ENCODE data around the gene ULK3.
A peak's percentile ranks its signal among the peaks of the same experiment; 100 is the strongest.

The ULK3 gene

DNA sequence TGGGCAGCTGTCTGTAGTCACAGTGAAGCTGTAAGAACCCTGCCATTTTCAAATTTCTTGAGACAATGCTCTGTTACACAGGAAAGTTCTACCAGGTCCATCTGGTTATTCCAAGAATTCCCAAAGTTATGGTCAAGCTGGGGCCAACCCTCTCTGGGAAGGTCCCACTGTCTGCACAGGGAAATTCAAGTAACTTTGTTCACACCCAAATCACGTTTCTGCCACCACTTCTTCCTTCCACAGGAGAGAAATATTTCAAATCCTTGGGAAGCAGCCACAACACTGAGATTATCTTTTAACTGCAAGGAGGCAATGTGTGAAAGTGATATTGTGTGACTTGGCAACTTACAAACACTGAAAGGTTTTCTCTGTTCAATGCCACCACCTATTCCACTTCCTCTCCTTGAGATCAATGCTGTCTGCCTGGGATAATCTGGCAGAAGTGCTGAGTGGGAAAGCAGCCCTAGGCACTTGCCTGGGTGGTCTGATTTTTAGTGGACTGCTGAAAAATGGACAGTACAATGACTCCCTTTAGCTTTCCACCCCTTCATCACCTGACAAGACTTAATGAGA lies 24.6 kb upstream of the ULK3 start:
- DNase-seq: no peak

GRCh38 chr15:74866090-74866489 lies 23.1 kb upstream of the ULK3 start:
- DNase-seq: no peak

- DNase-seq: no peak
These were observed 22.4 kb upstream of the ULK3 start for GRCh38 chr15:74865316-74865715.

- no peak for DNase-seq
These were observed 21.3 kb upstream of the ULK3 start for GRCh38 chr15:74864296-74864695.

DNA sequence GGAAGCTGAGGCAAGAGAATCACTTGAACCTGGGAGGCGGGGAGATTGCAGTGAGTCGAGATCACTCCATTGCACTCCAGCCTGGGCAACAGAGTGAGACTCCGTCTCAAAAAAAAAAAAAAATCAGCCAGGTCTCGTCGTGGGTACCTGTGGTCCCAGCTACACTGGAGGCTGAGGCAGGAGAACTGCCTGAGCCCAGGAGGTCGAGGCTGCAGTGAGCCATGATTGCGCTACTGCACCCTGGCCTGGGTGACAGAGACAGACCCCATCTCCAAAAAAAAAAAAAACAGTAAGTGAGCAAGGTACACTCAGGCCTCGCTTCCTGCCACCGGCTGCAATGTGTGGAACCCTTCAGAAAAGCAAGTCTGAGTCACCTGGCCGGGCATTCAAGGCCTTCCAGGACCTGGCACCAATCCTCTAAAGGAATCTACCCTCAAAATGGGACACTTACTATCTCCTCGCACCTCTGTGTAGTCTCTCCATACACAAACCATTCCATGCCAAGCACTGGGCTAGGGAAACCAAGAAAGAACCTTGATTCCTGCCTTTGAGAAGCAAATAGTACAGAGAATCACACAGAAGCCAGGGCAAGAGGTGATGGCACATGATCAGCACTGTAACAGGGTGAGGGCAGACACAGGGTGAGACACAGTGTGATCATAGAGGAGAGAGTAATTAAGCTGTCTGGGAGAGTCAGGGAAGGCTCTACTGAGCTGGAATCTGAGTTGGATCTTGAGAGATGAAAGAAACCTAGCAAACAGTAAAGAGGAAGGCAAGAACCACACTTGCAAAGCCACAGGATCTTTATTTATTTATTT lies 20.5 kb upstream of the ULK3 start:
- DNase-seq: no peak

DNA sequence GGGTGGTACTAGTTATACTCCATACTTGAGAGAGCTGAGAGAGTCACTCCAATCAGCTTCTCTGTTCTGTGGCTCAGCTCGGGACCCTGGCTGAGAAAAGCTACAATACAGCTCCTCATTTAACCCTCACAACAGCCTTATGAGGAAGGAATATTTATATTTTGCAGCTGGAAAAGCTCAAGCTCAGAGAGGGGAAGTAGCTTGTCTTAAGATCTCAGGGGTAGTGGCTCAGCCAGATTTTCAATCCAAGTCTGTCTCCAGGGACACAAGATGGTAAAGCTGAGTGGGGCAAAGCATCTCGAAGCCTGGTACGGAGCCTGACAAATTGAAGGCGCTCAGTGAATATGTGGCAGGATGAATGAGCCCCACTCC lies 15.4 kb upstream of the ULK3 start:
- DNase-seq: no peak

GRCh38 chr15:74857671-74858368 lies 14.9 kb upstream of the ULK3 start:
- DNase-seq: no peak

GRCh38 chr15:74857082-74857655 lies 14.2 kb upstream of the ULK3 start:
- DNase-seq: no peak

DNA sequence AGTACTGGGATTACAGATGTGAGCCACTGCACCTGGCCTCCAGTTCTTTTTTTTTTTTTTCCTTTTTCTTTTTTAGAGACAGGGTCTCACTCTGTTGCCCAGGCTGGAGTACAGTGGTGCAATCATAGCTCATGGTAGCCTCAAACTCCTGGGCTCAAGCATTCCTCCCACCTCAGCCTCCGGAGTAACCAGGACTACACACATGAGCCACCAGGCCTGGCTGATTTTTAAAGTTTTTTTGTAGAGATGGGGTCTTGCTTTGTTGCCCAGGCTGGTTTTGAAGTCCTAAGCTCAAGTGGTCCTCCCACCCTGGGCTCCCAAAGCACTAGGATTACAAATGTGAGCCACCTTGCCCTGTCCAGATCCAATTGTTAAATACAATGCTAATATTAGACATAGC lies 13.6 kb upstream of the ULK3 start:
- no peak for DNase-seq

GRCh38 chr15:74855857-74856256 lies 12.9 kb upstream of the ULK3 start:
- no peak for DNase-seq

DNA sequence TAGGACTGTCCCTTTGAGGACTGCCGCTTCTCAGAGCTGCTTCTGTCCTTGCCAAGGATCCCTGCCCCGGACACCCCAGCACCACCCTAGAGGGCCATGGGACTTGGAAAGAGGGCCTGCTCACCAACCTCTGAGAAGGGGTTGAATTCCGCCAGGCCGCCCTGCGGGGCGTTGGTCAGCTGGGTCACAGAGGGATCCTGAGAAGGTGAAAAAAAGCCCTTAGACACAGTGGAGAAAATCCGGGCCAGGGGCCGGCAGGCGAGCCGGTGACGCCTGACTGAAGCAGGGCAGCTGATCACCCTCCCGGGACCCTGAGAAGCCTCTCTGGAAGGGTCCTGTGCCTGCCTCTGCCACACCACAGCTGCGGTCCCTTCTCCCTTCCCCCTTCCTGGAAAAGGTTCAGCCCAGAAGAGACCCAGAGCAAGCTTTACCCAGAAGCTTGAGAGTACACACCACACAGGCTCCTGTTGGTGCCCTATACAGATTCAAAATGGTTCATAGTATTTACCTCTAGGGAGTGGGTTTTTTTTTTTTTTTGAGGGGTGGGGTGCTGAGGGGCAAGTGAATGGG lies 11.6 kb upstream of the ULK3 start:
- no peak for DNase-seq

- DNase-seq: no peak
These were observed 9.0 kb upstream of the ULK3 start for GRCh38 chr15:74851960-74852359.

DNA sequence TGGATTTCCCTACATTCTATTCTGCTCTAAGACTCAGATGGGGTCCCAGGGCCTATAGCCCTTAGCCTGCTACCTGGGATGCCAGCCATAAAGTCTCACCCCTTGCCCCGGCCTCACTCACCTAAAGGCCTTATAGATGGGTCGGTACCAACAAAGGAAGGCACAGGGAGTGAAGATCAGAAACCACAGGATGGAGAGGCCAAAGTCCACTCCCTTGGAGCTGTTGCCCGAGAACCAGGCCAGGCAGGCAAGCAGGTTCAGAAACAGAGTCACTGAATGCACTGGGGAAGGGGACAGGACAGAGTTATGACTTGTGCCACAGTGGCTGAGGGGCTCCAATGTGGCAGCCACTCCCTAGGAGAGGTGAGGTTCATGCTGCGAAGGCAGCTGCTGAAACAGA lies 7.4 kb upstream of the ULK3 start:
- no peak for DNase-seq

GRCh38 chr15:74847432-74847831 lies 4.5 kb upstream of the ULK3 start:
- no peak for DNase-seq

GRCh38 chr15:74845581-74845980 lies 2.6 kb upstream of the ULK3 start:
- DNase-seq: no peak

- DNase-seq: peak; percentile 61
These were observed 2.2 kb upstream of the ULK3 start for GRCh38 chr15:74845208-74845568.

DNA sequence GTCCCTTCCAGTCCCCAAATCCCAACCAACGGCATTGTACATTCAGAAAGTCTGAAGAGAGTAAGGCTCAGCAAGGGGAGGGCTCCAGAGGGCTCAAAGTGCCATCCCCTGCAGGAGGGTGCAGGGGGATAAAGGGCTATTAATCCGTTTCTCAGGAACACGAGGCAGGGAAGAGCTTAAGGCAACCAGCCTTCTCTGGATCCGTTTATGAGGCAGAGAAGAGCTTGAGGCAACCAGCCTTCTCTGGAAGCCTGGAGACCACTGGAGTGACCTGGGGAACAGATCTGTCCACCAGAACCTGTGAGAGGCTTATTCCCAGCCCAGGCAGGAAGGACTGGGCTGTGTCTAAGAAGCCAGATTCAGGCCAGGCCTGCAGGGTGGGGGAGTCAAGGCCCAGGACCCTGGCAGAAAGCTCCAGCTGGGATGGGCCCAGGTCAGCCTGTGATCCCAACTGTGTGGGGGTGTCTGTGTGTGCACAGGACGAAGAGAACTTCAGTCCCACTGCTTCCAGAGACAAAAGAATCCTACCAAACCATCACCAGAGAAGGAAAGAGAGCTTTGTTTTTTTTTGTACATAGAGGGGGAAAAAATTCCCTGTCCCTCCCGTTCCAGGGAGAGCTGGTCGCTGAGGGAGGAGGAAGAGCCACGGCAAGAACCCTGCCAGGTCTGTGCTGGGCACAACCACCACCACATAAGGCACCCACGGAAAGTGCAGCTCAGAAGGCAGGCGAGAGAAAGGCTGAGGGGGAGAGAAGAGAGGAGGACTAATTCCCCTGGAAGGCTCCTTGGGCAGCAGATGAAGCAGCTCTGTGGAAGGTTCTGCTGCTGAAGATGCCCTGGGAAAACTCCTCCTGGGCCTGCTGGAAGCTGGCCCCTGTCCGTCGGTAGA lies 1.6 kb upstream of the ULK3 start:
- DNase-seq: no peak

GRCh38 chr15:74843891-74844299 lies 939 bp upstream of the ULK3 start:
- no peak for DNase-seq

DNA sequence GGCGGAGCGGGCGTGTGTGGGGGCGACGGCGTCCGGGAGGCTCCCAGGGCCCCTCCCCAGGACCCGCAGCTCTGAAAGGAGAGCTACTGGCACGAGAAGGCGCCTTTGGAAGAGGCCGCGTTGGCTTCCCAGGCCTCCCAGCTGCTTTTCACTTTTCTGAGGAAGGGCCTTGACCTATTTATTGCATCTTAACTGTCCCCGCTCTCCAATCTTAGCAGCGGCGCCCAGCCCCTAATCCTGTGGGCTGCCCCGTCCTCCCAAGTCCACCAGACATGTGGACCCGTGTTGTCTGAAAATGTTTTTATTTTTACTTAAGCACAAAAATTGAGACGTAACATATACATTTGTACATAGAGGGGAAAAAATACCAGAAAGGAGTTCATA lies 481 bp upstream of the ULK3 start:
- no peak for DNase-seq

DNA sequence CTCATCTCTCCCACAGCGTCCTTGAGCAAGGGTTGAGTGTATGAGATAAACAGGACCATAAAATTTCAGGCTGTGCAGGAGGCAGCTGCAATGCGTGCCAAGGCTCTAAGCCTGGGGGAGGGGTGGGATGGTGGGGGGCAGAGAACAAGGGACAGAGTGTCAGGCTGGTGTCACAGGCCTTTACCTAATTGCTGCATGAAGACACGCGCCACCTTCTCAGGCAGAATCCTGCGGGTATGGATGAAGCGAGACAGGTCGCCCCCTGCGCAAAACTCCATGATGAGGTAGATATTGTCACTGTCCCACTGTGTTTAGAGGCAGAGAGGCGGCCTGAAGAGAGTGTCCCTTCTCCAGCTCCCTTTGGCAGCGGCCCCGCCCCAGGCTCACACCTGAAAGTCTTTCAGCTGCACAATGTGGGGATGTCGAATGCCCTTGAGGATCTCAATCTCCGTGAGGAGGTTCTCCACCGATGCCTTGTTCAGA lies 1.0 kb downstream of the ULK3 start:
- DNase-seq: no peak

- DNase-seq: no peak
These were observed 1.8 kb downstream of the ULK3 start for GRCh38 chr15:74840851-74841775.
